GM19035 (cell line): ENCODE measurements around the gene CST7.
"Not testable (repeated sequence)": the region's sequence is repeated elsewhere in the genome, so short reads cannot be mapped to it uniquely, and the experiment has no call there.

ENCODE experiments used
- ATAC-seq: cut with Tn5 transposase; IDR thresholded peaks from one replicate; pipeline ENCODE4 v1.9.1; 2021; ENCODE audit not compliant: unreplicated experiment

CST7 gene

GRCh38 chr20:24948939-24949679, at the start of gene CST7:
Gene CST7, plus strand, starts transcription at chr20:24949269. Its CDS starts 237 bp downstream, at chr20:24949506.
- ATAC-seq = no peak

- ATAC-seq = no peak
Measured at GRCh38 chr20:24906806-24907205, 42.3 kb upstream of the CST7 start.

GRCh38 chr20:24908642-24909041, 40.4 kb upstream of the CST7 start:
- ATAC-seq = no peak

GRCh38 chr20:24909086-24909780, 39.8 kb upstream of the CST7 start:
- no peak for ATAC-seq

- ATAC-seq = no peak
Measured at GRCh38 chr20:24909861-24910260, 39.2 kb upstream of the CST7 start.

- no peak for ATAC-seq
Measured at GRCh38 chr20:24910461-24910860, 38.6 kb upstream of the CST7 start.

- no peak for ATAC-seq
Measured at GRCh38 chr20:24911461-24911860, 37.6 kb upstream of the CST7 start.

GRCh38 chr20:24912397-24913075, 36.5 kb upstream of the CST7 start:
- ATAC-seq = no peak

- no peak for ATAC-seq
Measured at GRCh38 chr20:24913076-24913628, 35.9 kb upstream of the CST7 start.

- no peak for ATAC-seq
Measured at GRCh38 chr20:24914388-24915241, 34.5 kb upstream of the CST7 start.

- no peak for ATAC-seq
Measured at GRCh38 chr20:24915440-24915839, 33.6 kb upstream of the CST7 start.

- no peak for ATAC-seq
Measured at GRCh38 chr20:24915892-24916291, 33.2 kb upstream of the CST7 start.

GRCh38 chr20:24916412-24916811, 32.7 kb upstream of the CST7 start:
- no peak for ATAC-seq

GRCh38 chr20:24917056-24917455, 32.0 kb upstream of the CST7 start:
- no peak for ATAC-seq

GRCh38 chr20:24917797-24918578, 31.1 kb upstream of the CST7 start:
- ATAC-seq = peak; percentile 60

- ATAC-seq = no peak
Measured at GRCh38 chr20:24918579-24919566, 30.2 kb upstream of the CST7 start.

- not testable (repeated sequence) for ATAC-seq
Measured at GRCh38 chr20:24919665-24920064, 29.4 kb upstream of the CST7 start.

- ATAC-seq = not testable (repeated sequence)
Measured at GRCh38 chr20:24920706-24921105, 28.4 kb upstream of the CST7 start.

- not testable (repeated sequence) for ATAC-seq
Measured at GRCh38 chr20:24929259-24929658, 19.8 kb upstream of the CST7 start.
